Adipose tissue (tissue), 3 donors: Measurements from ENCODE around the gene CDNF. TPM values are rescaled to one million over a fixed set of nuclear protein-coding genes. Genes with fewer than 3 reads are reported as not detected.

Experiments
- H3K27ac ChIP-seq: one replicate; pipeline ENCODE4 v1.5.1; 2013; ENCODE audit warnings: low read depth, low read length
- WGBS, 3 donors: extraction: QIAGEN DNeasy Blood & Tissue Kit; methylation state at CpG; one replicate each; pipeline ENCODE4 v1.1.7; 2013; 5-methylcytosine and 5-hydroxymethylcytosine counted together
- polyA plus RNA-seq, 3 donors: library from polyadenylated mRNA; stranded (reverse); fragments of 200-250 nt; gene quantifications; one replicate each; pipeline ENCODE4 v1.2.3, GENCODE V29; 2013
- donor health status: healthy with polysubstance abuse.
- donor health status: Bipolar disorder and iron deficiency.
- donor health status: healthy.

Gene CDNF
- polyA plus RNA-seq, 3 donors: 1.0 to 2.9 (median 2.1) TPM

GRCh38 chr10:14810969-14811953, 26.6 kb downstream of the CDNF start:
- 62 to 83% (median 79%) methylated on average over 9 of the region's 9 CpGs for WGBS, 3 donors
- H3K27ac ChIP-seq: no peak overlapping the region

- 79 to 83% (median 81%) methylated on average over 3 of the region's 3 CpGs for WGBS, 3 donors
- H3K27ac ChIP-seq: no peak overlapping the region
These were observed 31.5 kb downstream of the CDNF start for GRCh38 chr10:14806318-14806717.

- 0 to 45% (median 45%) methylated on average over 1 of the region's 1 CpG for WGBS, 3 donors
- no peak overlapping the region for H3K27ac ChIP-seq
These were observed 34.0 kb downstream of the CDNF start for GRCh38 chr10:14803827-14804226.

- 47 to 59% (median 57%) methylated on average over 5 of the region's 5 CpGs for WGBS, 3 donors
- H3K27ac ChIP-seq: no peak overlapping the region
These were observed 36.1 kb downstream of the CDNF start for GRCh38 chr10:14801723-14802122.

- WGBS, 3 donors: 45 to 81% (median 68%) methylated on average over 1 of the region's 1 CpG
- H3K27ac ChIP-seq: no peak overlapping the region
These were observed 37.4 kb downstream of the CDNF start for GRCh38 chr10:14800397-14800796.

GRCh38 chr10:14798636-14799035, 39.2 kb downstream of the CDNF start:
- WGBS, 3 donors: 33 to 41% (median 37%) methylated on average over 5 of the region's 5 CpGs
- H3K27ac ChIP-seq: no peak overlapping the region

- no peak overlapping the region for H3K27ac ChIP-seq
- WGBS, 3 donors: 79 to 89% (median 87%) methylated on average over 5 of the region's 5 CpGs
These were observed 49.9 kb downstream of the CDNF start for GRCh38 chr10:14787938-14788337.

- H3K27ac ChIP-seq: no peak overlapping the region
- WGBS, 3 donors: 77 to 88% (median 80%) methylated on average over 5 of the region's 5 CpGs
These were observed 53.3 kb downstream of the CDNF start for GRCh38 chr10:14784459-14785055.

- no peak overlapping the region for H3K27ac ChIP-seq
- WGBS, 3 donors: 49 to 82% (median 52%) methylated on average over 9 of the region's 9 CpGs
These were observed 55.0 kb downstream of the CDNF start for GRCh38 chr10:14782691-14783363.

- H3K27ac ChIP-seq: no peak overlapping the region
- 47 to 82% (median 69%) methylated on average over 7 of the region's 7 CpGs for WGBS, 3 donors
These were observed 56.1 kb downstream of the CDNF start for GRCh38 chr10:14781763-14782162.

GRCh38 chr10:14779001-14779651, 58.7 kb downstream of the CDNF start:
- 44 to 79% (median 61%) methylated on average over 6 of the region's 6 CpGs for WGBS, 3 donors
- H3K27ac ChIP-seq: no peak overlapping the region

- no peak overlapping the region for H3K27ac ChIP-seq
- 92 to 94% (median 92%) methylated on average over 9 of the region's 9 CpGs for WGBS, 3 donors
These were observed 61.3 kb downstream of the CDNF start for GRCh38 chr10:14776546-14776945.

- WGBS, 3 donors: 71 to 81% (median 77%) methylated on average over 3 of the region's 3 CpGs
- no peak overlapping the region for H3K27ac ChIP-seq
These were observed 62.2 kb downstream of the CDNF start for GRCh38 chr10:14775656-14776055.

- 88 to 93% (median 93%) methylated on average over 8 of the region's 8 CpGs for WGBS, 3 donors
- H3K27ac ChIP-seq: no peak within 1 kb of the TSS
These were observed 63.0 kb downstream of the CDNF start, which contains the start of gene FAM107B for GRCh38 chr10:14774797-14775196. FAM107B (minus strand) TSS chr10:14774897; CDS start chr10:14774663, 234 bp downstream.

- no peak overlapping the region for H3K27ac ChIP-seq
These were observed 63.6 kb downstream of the CDNF start for GRCh38 chr10:14774214-14774580.

GRCh38 chr10:14773551-14774213, 64.2 kb downstream of the CDNF start:
- no peak overlapping the region for H3K27ac ChIP-seq
- WGBS, 3 donors: 78 to 91% (median 87%) methylated on average over 10 of the region's 10 CpGs

More at GRCh38 chr10:14774214-14774580, 63.6 kb downstream of the CDNF start:
- 94 to 98% (median 96%) methylated on average over 22 of the region's 22 CpGs for WGBS, 3 donors

GRCh38 chr10:14772399-14772798, 65.4 kb downstream of the CDNF start:
- no peak overlapping the region for H3K27ac ChIP-seq
- 51 to 91% (median 61%) methylated on average over 7 of the region's 7 CpGs for WGBS, 3 donors

- WGBS, 3 donors: 70 to 95% (median 93%) methylated on average over 2 of the region's 2 CpGs
- no peak overlapping the region for H3K27ac ChIP-seq
These were observed 66.9 kb downstream of the CDNF start for GRCh38 chr10:14770927-14771326.
